G401.6 (cell line): ENCODE measurements around the gene CD300LD.
"Not testable (repeated sequence)": the region's sequence is repeated elsewhere in the genome, so short reads cannot be mapped to it uniquely, and the experiment has no call there.

Source experiments
- FAIRE-seq: peaks from 2 replicates; lab custom pipeline; 2012; peaks lifted over from hg19 to GRCh38; lab: Jason Lieb, UNC

Gene CD300LD

DNA sequence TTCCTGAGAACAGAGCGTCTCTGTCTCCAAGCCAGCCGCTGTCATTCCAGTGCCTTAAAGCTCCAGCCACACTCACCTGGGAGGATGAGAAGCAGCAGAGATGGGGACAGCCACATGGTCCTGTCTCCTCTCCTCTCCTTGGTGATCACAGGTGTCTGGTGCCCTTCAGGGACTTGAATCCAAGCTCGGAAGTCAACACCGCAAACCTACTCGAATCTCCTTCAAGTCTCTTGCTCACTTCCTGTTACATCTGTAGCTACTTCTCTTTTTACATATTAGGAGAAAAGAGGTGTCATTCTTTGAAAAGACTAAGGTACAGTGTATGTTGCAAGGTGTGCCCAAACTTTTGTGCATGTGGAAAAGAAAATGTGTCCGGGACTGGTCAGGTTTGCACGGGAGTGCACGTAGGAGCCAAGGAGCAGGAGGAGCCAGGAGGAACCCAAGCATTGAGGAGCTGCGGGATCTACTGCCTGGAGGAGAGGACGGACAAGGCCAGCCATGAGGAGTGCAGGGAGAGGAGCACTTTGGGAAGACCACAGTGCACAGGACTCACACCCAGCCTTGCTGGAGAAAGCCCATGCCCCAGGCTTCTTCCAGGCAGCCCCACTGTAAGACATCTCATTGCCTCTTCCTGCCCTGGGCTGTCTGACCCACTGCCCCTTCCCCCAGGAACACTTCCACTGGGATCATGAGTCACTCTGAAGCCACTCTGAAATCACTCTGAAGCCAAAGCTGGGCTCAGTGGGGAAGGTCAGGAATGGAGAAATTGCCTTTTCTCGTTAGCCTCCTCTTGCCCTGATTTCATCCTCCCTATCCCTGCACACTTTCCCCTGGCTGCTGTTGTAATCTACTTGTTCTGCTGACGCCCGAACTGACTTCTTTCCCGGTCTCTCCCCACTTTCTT, at the start of gene CD300LD:
CD300LD (minus strand) TSS at position 197 of the 904 bp plus-strand sequence; CDS start at position 116, 81 bp downstream.
- no peak for FAIRE-seq

DNA sequence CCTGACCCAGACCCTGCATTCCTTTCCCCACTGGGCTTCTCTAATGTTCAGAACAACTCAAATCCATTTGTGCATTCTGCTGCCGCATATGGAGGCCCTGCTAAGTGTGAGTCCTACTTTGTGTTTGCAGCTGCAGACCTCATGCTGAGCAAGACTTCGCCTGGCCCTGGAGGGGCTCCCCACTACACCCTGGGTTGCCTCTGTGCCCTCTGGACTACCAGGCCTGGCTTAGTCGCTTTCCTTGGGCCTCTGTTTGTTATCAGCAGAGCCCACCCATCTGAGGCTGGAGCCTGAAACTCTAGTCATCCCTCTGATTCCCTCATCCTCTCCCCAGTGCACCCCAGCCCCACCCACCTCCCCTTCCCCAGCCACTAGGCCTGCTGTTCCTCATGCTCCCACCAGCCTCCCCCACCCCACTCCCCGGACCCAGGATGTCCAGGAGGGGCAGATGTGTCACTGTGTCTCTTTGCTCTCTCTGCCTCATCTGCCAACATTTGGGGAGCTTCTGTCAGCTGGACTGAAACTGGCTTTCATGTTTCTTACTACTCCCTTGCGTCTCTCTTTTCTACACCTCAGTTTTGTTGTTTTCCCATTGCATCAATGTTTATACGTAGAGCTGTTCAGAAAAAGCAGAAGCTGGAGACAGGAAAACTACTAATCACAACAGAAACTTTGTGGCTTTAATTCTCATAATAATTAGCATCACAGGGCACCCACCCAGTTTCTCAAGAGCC, 49.3 kb upstream of the CD300LD start:
- no peak for FAIRE-seq

DNA sequence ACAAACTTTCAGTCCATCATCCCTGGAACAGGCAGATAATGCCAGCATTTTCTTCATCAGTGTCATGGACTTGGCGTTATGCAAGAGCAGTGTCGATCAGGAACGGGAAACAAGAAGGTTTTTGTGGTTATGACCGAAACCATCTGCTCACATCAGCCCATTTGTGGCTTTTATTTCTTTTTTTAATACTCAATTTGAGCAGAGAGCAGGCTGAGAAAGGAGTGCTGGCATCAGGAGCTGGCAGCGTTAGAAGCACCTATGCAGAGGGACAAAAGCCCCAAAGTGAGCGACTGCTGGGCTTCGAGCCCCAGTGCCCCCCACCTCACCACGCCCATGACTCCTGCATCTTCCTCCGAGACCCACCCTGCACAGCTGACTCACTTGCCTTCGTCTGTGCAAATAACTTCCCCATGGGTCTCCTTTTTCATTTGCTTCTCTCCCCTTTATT, 47.6 kb upstream of the CD300LD start:
- no peak for FAIRE-seq

DNA sequence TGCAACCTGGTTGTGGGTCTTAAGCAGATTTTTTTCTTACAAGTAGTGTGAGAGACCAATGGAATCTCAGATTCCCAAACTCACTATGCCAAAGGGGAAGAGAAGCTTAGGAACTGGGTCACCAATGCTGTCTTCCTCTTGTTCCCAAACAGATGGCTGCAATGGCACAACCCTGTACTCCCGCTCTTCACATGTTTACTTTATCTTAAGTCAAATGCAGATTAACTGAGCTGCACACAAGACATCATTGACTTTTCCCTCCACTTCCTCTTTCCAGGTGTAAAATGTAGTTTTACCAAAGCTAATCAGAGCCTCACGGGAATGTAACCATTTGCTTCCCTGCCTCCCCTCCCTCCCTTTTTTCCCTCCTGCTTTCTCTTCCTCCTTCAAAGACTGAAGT, 45.8 kb upstream of the CD300LD start:
- no peak for FAIRE-seq

DNA sequence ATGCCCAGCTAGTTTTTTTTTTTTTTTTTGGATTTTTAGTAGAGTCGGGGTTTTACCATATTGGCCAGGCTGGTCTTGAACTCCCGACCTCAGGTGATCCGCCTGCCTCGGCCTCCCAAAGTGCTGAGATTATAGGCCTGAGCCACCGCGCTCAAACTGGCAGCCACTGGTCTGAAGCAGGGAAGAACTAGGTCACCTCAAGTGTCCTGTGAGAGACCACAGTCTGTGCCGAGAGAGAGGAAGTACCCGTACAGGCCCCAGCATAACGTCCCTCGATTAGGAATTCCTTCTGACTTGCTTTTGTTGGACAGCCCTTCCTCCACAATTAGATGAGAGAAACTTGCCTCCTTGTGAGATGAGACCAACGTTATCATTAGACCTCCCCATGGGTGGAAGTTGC, 45.2 kb upstream of the CD300LD start:
- no peak for FAIRE-seq

DNA sequence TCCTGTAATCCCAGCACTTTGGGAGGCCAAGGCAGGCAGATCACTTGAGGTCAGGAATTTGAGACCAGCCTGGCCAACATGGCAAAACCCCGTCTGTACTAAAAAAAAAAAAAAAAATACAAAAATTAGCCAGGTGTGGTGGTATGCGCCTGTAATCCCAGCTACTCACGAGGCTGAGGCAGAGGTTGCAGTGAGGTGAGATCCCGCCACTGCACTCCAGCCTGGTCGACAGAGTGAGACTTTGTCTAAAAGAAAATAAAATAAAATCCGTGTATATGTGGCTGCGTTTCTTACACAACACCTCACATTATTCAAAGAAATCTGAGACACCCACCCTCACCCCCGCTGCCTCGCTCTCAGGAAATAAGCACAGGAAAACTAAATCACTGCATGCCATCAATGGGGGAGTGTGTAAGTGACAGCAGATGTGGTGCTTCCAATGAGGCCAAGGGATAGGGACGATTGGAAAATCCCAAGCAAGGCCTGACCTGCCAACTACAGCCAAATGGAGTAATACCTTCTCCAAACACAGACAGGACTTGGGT, 44.5 kb upstream of the CD300LD start:
- FAIRE-seq: not testable (repeated sequence)

DNA sequence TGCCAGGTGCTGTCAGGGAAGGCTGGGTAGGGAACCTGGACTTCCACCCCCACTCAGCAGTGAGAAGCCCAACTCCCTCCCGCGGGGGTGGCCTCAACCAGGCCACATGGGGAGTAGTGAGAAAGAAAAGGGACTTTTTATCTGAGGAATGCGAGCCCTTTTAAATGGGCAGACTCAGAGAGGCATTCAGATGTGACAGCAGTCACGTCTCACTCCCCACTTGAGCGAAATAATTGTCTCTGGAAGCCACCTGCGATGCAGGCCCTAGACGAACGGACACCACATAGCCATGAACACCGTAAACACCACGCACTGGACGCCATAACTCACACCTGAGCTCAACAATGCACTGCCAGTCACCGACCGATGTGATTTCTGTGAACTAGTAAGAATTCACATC, 43.3 kb upstream of the CD300LD start:
- FAIRE-seq: no peak

DNA sequence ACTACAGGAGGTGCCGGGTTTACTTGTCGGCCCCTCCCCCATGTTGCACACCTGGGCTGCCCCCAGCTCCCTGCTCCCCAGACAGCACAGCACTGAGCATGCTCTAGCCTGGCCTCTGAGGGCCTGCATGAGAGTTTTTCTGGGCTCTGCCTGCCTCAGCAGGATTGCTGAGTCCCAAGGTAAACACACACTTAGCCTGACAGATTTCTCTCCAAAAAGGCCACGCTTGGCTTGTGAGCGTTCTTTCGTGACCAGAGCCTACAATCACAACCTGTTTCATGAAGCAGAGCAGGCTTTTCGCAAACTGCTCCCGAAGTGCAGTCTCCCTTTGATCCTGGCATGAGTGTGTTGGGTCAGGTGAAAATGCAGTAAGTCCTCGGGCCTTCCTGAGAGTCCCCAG, 41.2 kb upstream of the CD300LD start:
- FAIRE-seq: no peak

DNA sequence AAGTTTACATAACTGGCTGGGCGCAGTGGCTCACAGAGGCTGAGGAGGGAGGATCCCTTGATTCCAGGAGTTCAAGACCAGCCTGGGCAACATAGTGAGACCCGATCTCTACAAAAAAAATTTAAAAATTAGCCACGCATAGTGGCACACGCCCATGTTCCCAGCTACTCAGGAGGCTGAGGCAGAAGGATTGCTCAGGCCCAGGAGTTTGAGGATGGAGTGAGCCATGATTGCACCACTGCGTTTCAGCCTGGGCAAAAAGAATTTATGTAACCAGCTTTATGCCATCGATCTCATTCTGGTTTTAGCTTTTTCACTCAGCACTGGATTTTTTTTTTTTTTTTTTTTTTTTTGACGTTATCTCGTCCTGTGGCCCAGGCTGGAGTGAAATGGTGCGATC, 40.5 kb upstream of the CD300LD start:
- FAIRE-seq: no peak

DNA sequence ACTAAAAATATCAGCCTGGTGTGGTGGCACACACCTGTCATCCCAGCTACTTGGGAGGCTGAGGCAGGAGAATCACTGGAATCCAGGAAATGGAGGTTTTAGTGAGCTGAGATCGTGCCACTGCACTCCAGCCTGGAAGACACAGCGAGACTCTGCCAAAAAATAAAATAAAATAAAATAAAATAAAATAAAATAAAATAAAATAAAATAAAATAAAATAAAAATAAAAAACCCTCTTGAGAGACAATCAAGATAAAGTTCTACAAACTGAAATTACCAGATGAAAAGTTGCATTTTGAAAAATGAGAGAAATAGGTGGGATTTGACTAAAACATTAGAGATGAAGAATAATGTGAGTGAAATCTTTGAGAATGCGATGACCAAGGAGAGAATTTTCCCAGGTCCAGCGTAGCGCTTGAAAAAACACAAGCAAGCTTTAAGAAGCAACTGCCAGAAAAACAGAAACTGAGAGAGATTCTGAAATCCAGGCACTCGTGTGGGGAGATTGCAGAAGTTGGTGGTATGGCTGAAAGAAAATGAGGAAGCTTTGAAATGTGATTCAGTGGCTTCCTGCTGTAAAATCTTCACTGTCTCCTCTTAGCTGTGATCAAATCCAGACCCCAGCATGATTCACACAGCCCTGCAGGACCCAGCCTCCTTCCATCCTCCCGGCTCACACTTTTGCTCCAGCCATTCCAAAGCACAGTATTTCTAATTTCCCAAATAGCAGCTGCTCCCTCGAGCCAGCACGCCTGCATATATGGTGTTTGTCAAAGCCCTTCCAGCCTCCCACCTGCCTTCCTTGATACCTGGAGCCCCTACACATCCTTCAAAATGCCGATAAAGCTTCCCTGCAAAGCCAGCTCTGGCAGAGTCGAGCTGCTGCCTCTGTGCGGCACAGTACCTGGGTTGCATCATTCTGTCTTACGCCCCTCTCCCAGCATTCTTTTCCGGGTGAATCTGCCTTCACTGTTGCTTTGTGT, 39.7 kb upstream of the CD300LD start:
- no peak for FAIRE-seq

DNA sequence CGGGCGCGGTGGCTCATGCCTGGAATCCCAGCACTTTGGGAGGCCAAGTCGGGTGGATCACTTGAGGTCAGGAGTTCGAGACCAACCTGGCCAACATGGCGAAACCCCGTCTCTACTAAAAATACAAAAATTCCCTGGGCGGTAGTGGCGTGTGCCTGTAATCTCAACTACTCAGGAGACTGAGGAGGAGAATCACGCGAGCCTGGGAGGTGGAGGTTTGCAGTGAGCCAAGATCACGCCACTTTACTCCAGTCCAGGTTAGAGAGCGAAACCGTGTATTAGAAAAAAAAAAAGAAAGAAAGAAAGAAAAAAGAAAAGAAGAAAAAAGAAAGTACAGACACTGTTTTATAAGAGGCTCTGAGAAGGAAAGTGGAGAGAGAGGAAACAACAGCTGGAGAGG, 38.2 kb upstream of the CD300LD start:
- FAIRE-seq: not testable (repeated sequence)

DNA sequence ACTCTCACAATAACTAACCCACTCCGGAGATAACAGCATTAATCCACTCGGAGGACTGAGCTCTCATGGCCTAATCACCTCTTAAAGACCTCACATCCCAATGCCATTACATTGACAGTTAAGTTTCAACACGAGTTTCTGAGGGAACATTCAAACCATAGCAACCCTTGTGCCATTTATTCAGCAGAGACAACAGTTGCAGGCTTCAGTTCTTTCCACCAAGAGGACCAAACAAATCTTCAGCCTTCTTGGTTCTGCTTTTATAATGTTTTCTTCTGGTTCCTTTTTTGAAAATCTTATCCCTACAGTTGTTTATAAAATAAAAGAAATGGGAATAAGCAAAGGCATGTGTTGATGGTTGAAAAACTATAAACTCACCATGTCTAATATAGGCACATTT, 33.6 kb upstream of the CD300LD start:
- no peak for FAIRE-seq

DNA sequence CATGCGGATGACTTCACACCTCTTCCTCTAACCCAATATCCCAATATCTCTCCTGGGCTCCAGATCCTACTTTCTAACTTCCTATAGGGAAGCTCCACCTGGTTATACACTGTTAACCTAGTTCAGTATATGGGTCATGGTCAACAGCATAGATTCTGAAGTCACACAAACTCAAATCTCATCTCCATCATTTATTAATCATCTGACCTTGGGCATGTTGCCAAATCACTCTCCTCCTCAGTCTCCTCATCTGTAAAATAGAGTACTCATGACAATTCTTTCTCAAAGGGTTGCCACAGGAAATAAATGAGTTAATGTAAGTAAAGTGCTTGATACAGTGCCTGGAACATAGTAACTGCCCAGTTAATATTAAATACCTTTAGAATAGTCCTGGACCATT, 32.0 kb upstream of the CD300LD start:
- FAIRE-seq: no peak

DNA sequence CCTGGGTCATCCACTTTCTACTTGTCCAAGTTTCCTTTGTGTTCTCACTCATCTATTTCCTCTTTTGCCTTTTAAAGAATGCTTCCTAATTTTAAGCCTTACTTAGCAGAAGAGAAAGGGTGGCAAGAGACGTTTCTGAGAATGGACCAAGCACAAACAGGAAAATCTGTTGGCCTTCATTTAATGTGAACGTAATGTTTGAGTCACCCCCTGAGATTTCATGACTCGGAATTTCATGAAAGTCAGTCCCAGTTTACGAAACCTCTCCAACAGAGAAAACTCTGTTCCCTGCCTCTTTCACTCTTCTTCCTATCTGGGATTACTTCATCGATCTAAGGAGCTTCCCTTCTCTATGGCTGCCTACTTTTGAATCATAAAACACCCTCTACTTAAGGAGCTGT, 31.6 kb upstream of the CD300LD start, which contains the start of gene CD300E:
CD300E (minus strand) TSS at position 46 of the 401 bp plus-strand sequence. CDS start 117 bp downstream, outside the sequence.
- no peak for FAIRE-seq

DNA sequence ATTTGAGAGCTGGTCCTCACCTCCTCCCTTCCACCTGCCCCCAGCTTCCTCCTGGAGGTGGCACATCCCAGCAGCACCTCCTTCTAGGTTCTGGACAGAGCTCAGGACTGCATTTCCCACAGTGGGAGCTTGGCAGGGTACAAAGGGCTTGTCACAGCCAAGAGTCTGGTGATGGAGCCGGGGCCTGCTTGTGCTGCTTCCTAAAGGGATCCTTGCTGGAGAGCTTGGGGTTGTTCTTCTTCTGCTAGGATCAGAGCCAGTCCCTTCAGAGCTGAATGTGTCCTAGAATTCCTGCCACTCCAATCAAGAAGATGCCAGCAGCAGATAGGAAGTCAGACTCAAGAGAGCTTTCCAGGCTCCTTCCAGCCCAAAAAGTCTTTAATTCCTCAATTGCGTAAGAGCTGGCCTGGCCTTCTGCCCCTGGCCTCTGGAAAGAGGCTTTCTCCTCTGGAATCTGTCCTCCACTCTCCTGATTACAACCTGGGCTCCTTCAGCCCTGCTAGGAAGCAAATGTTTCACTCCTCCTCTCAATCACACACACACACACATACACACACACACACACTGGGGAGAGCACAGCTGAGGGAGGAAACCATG, 27.1 kb upstream of the CD300LD start:
- FAIRE-seq: no peak

DNA sequence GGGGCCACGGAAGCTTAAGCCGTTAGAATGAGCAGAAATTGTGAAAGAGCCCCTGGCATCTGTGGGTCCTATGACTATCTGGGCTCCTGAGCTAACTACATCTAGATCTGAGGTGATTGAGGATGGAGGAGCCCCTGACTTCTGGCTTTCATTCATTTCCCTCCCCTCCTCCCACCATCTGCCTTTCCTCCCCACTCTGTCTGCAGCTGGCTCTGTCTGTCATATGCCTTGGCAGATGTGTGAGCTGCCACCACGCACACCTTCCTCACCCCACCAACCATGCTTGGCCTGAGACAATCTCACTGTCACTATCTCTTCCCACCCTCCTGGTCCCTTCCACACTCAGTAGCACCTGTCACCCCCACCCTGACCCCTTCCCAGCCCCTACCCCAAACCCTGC, 26.4 kb upstream of the CD300LD start:
- FAIRE-seq: no peak

DNA sequence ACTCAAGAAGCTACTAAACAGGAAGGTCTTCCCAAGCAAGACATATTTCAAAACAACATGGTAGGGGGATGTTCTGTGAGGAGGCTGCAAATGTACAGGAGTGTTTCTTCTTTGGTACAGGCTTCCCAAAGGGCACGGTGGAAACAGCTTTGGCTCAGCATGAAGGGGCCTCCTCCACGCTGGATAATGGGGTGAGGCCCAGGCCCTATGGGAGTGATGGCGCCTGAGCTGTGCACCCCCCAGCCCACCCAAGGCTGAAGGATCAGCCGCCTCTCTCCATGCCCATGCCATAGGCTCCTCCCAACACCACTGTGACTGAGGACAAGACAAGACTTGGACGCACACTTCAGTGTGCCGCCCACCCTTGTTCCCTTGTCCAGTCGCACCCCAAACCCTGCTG, 24.6 kb upstream of the CD300LD start:
- FAIRE-seq: no peak

DNA sequence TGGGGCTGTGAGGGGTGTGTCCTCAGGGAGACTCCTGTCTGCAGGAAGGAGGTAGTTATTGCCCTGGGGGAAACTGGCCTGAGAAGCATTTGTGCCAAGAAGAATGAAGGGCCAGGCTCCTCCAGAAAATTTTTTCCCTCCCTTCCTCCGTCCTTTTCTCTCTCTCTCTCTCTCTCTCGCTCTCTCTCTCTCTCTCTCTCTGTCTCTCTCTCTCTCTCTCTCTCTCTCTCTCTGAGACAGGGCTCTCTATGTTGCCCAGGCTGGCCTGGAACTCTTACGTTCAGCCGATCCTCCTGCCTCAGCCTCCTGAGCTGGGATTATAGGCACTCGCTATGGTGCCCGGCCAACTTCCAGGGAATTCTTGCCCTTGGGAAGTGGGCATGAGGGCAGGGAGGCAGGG, 20.0 kb upstream of the CD300LD start:
- no peak for FAIRE-seq

DNA sequence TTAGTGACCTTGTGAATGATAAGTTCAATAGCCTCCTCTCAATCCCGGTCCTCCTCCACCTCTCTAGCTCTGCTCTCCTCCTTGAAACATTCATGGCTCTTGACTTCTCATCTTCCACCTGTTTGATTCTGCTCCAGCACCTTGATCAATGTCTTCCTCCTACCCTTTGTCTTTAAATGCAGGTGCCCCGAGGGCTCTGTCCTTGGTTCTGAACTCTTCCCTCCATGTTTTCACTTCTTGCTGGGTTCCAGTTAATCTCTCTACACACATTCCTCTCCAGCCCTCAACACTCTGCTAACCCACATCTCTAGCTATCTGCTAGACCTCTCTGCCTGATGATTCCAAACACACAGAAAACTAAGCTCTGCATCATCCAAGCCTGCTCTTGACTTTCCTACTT, 18.0 kb upstream of the CD300LD start:
- FAIRE-seq: no peak

DNA sequence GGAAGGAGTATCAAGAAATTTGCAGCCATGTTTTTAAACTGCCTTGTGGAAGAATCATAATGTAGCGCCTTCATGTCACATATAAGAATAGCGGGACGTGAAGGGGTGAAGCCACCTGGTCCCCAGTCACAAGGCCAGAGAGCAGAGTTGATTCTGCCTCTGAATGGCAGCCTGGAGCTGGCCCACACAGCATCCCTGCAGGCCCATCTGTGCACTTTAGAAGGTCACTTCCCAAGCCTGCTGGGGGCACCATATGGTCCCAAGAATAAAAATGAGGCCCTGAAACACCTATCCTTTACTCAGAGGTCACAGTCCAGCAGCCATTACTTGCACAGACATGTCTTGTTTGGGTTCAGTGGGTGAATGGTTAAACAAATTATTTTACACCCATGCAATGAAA, 16.4 kb upstream of the CD300LD start:
- no peak for FAIRE-seq

DNA sequence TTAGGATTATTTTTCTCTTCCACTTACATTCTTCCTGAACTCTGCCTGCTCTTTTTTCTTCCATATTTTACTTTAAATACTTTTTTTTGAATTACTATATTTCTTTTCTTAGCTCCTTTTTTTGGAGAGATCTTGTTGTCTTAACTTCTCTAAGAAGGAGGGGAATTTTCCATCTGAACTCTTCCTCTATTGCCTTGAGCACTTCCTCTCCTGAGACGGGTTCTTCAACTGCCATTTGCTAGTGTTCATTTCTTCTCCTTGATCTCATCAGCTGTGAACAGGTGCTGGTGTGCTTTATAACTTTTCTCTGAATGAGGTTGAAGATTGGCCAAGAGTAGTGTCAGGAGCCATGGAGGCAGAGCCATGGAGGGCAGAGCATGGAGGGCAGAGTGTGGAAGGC, 15.1 kb upstream of the CD300LD start:
- no peak for FAIRE-seq
